IPS DF 4.7 (cell line): ENCODE results near the gene MRTO4.

Experiments
- DNase-seq: peaks from one replicate; pipeline ENCODE4 v3.0.0-alpha.2; 2013; ENCODE audit warnings: low spot score; ENCODE audit errors: extremely low read depth

Gene MRTO4

GRCh38 chr1:19308509-19308907, 56.9 kb downstream of the MRTO4 start:
- no peak for DNase-seq

- no peak for DNase-seq
These were observed 57.7 kb downstream of the MRTO4 start for GRCh38 chr1:19309123-19309813.
